HK-2 (cell line): ENCODE measurements around the gene NTN3.

Experiments used
- DNase-seq: peaks from one replicate; pipeline ENCODE4 v3.0.0-alpha.2; 2018; ENCODE audit not compliant: unreplicated experiment

The NTN3 gene

GRCh38 chr16:2514333-2515179, 43.5 kb downstream of the NTN3 start:
- DNase-seq, result no peak

- no peak for DNase-seq
Measured at GRCh38 chr16:2515180-2515851, 44.2 kb downstream of the NTN3 start.

- DNase-seq, result no peak
Measured at GRCh38 chr16:2516391-2517240, 45.5 kb downstream of the NTN3 start.

GRCh38 chr16:2517954-2518605, 47.0 kb downstream of the NTN3 start:
- no peak for DNase-seq

GRCh38 chr16:2518823-2519710, 48.0 kb downstream of the NTN3 start:
- no peak for DNase-seq

- no peak for DNase-seq
Measured at GRCh38 chr16:2519711-2520080, 48.6 kb downstream of the NTN3 start.

GRCh38 chr16:2520097-2520783, 49.1 kb downstream of the NTN3 start, which contains the start of gene AMDHD2:
TSS of gene AMDHD2 (plus strand) at chr16:2520371. CDS start at chr16:2520459, 88 bp downstream.
- peak; percentile 84 for DNase-seq

GRCh38 chr16:2520784-2521531, 49.9 kb downstream of the NTN3 start:
- no peak for DNase-seq
